GM23248 (cell line): ENCODE results near the gene NEDD4L.

Experiments
- EZH2 ChIP-seq: fragments of 200-600 bp; sonication (generic); IDR thresholded peaks from 2 replicates; pipeline ENCODE4 v1.6.1; 2018; ENCODE audit warnings: antibody characterized with exemption, mild to moderate bottlenecking; ENCODE audit not compliant: insufficient read depth, poor library complexity, severe bottlenecking
- EZH2phosphoT487 ChIP-seq: fragments of 200-600 bp; sonication (generic); IDR thresholded peaks from 2 replicates; pipeline ENCODE4 v1.6.1; 2018; ENCODE audit warnings: antibody characterized with exemption, moderate library complexity, mild to moderate bottlenecking, low read depth; ENCODE audit not compliant: insufficient read depth

DNA sequence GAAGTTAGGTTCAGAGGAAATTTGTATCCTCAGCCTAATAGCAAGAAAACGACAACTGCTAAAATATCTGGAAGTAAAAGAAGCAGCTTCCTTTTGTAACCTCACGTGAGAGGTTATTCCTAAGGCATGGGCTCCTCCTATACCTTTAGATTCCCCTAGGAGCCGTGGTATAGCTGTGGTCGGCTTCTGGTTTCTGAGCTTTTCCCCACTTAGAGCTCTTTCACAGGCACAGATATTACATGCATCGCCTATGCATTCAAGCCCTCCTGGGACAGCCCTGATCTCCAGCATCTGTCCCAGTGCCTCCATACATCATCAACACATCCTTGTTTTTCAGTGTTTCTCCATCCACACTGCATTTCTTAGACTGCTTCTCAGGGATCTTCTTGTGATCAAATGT is 295.9 kb downstream of the NEDD4L start:
- TF ChIP-seq EZH2 (no peak), EZH2phosphoT487 (no peak)
